Liver (tissue), 9 donors: ENCODE results near the gene CDT1. TPM values are rescaled to one million over a fixed set of nuclear protein-coding genes. Genes with fewer than 3 reads are reported as not detected.

ENCODE experiments used
- DNase-seq: peaks from one replicate; pipeline ENCODE4 v3.0.0-alpha.2; 2017; ENCODE audit warnings: low spot score
- H3K27ac ChIP-seq, 2 donors: one replicate each; pipeline ENCODE4 v1.7.0; 2013; ENCODE audit warnings: inconsistent platforms in 2 of 2, low read length in 2 of 2, control low read depth in 1 of 2, low read depth in 1 of 2, mild to moderate bottlenecking in 1 of 2
- H3K27me3 ChIP-seq, 4 donors: one replicate each; pipeline versions ENCODE4 v1.6.1 to v1.7.0; 2013; ENCODE audit warnings: low read length in 3 of 4, inconsistent platforms in 1 of 4, mild to moderate bottlenecking in 1 of 4, moderate library complexity in 1 of 4; ENCODE audit not compliant: control insufficient read depth in 4 of 4, insufficient read depth in 4 of 4
- H3K36me3 ChIP-seq, 4 donors: one replicate each; pipeline versions ENCODE4 v1.6.1 to v1.7.0; 2013; ENCODE audit warnings: low read length in 3 of 4, mild to moderate bottlenecking in 3 of 4, low read depth in 1 of 4, moderate library complexity in 1 of 4; ENCODE audit not compliant: control insufficient read depth in 4 of 4, insufficient read depth in 3 of 4
- H3K4me1 ChIP-seq, 4 donors: one replicate each; pipeline versions ENCODE4 v1.6.1 to v1.7.0; 2013; ENCODE audit warnings: low read length in 3 of 4, mild to moderate bottlenecking in 3 of 4, moderate library complexity in 1 of 4; ENCODE audit not compliant: control insufficient read depth in 4 of 4, insufficient read depth in 4 of 4
- H3K4me3 ChIP-seq, 3 donors: one replicate each; pipeline versions ENCODE4 v1.6.1 to v1.7.0; 2013; ENCODE audit warnings: low read length in 3 of 3, control low read depth in 1 of 3, low read depth in 1 of 3, mild to moderate bottlenecking in 1 of 3
- H3K9ac ChIP-seq, 2 donors: one replicate each; pipeline ENCODE4 v1.7.0; 2013; ENCODE audit warnings: low read length in 2 of 2, mild to moderate bottlenecking in 2 of 2, moderate library complexity in 2 of 2, control low read depth in 1 of 2, low read depth in 1 of 2
- H3K9me3 ChIP-seq, 4 donors: one replicate each; pipeline versions ENCODE4 v1.6.1 to v1.7.0; 2013; ENCODE audit warnings: low read length in 3 of 4; ENCODE audit not compliant: control insufficient read depth in 4 of 4
- ATF3 ChIP-seq: IDR thresholded peaks from 2 replicates; pipeline ENCODE4 v1.6.1; 2016; ENCODE audit warnings: antibody characterized with exemption
- CTCF ChIP-seq: fragments of 150-350 bp; IDR thresholded peaks from 2 replicates; pipeline ENCODE4 v1.5.1; 2017; ENCODE audit warnings: improper control_type of control experiment, low read depth, low read length; ENCODE audit not compliant: missing input control
- EGR1 ChIP-seq, 2 donors: IDR thresholded peaks; 2 replicates each; pipeline ENCODE4 v1.6.1; 2016 to 2018; ENCODE audit warnings: antibody characterized with exemption in 2 of 2, low read depth in 2 of 2
- FOXA1 ChIP-seq: IDR thresholded peaks from 2 replicates; pipeline ENCODE4 v1.6.1; 2016; ENCODE audit warnings: antibody characterized with exemption
- FOXA2 ChIP-seq: IDR thresholded peaks from 2 replicates; pipeline ENCODE4 v1.6.1; 2016; ENCODE audit warnings: antibody characterized with exemption
- GABPA ChIP-seq, 2 donors: IDR thresholded peaks in 1 of 2; conservative IDR thresholded peaks in 1 of 2; 2 replicates each; pipeline ENCODE4 v1.6.1; 2016; ENCODE audit warnings: antibody characterized with exemption in 2 of 2, mild to moderate bottlenecking in 1 of 2, moderate library complexity in 1 of 2
- HNF4A ChIP-seq, 2 donors: conservative IDR thresholded peaks; 2 replicates each; pipeline ENCODE4 v1.6.1; 2016; ENCODE audit warnings: antibody characterized with exemption in 2 of 2, mild to moderate bottlenecking in 2 of 2
- HNF4G ChIP-seq: IDR thresholded peaks from 2 replicates; pipeline ENCODE4 v1.6.1; 2016; ENCODE audit warnings: antibody characterized with exemption
- JUND ChIP-seq, 2 donors: IDR thresholded peaks; 2 replicates each; pipeline ENCODE4 v1.6.1; 2016; ENCODE audit warnings: antibody characterized with exemption in 2 of 2
- NR2F2 ChIP-seq: IDR thresholded peaks from 2 replicates; pipeline ENCODE4 v1.6.1; 2016; ENCODE audit warnings: antibody characterized with exemption
- RAD21 ChIP-seq, 2 donors: IDR thresholded peaks; 2 replicates each; pipeline ENCODE4 v1.6.1; 2016; ENCODE audit warnings: antibody characterized with exemption in 2 of 2, mild to moderate bottlenecking in 2 of 2
- RXRA ChIP-seq, 2 donors: IDR thresholded peaks; 2 replicates each; pipeline ENCODE4 v1.6.1; 2017 to 2018; ENCODE audit warnings: antibody characterized with exemption in 2 of 2, mild to moderate bottlenecking in 1 of 2
- SP1 ChIP-seq: IDR thresholded peaks from 2 replicates; pipeline ENCODE4 v1.6.1; 2018; ENCODE audit warnings: antibody characterized with exemption, mild to moderate bottlenecking
- YY1 ChIP-seq: IDR thresholded peaks from 2 replicates; pipeline ENCODE4 v1.6.1; 2016; ENCODE audit warnings: antibody characterized with exemption, mild to moderate bottlenecking
- WGBS: extraction: QIAGEN DNeasy Blood & Tissue Kit; methylation state at CpG from one replicate; pipeline ENCODE4 v1.1.7; 2013; 5-methylcytosine and 5-hydroxymethylcytosine counted together
- polyA plus RNA-seq, 2 donors: library from polyadenylated mRNA; stranded (reverse) in 1 of 2; unstranded in 1 of 2; fragments of 200-250 nt in 1 of 2; fragments of >200 nt in 1 of 2; fragmentation: Nextera tagmentation in 1 of 2; extraction: Ambion mirVana in 1 of 2; gene quantifications; one replicate each; pipeline versions ENCODE4 v1.2.1 to v1.2.3, GENCODE V29; 2013 to 2015
- total RNA-seq, 2 donors: library from RNA; depleted of rRNA; stranded (reverse); fragments of >200 nt; gene quantifications; one replicate each; pipeline ENCODE4 v1.2.3, GENCODE V29; 2014
- donor health status: healthy.
- donor health status: healthy.
- donor health status: healthy.
- donor health status: healthy.
- donor health status: healthy.

Gene CDT1
- total and polyA plus RNA-seq, 4 donors, result 0.08 to 37.6 (median 0.93) TPM

GRCh38 chr16:88783391-88784073 is 20.1 kb upstream of the CDT1 start (continued):
- TF ChIP-seq RXRA (IDR thresholded peaks at IDR 0.05) (peak in 1 of 2 donors; percentile 30), YY1 (no peak), FOXA2 (no peak), SP1 (no peak), NR2F2 (peak; percentile 39)

- Histone ChIP-seq H3K4me3 (peak overlapping the region; percentile 14 to 91 (median 57)), H3K27me3 (no peaks in the 10 kb centered on the region), H3K27ac (peak overlapping the region; percentile 50 to 90), H3K36me3 (no peaks in the 10 kb centered on the region), H3K9ac (peak overlapping the region in 1 of 2 donors; percentile 28), H3K9me3 (no peaks in the 10 kb centered on the region), H3K4me1 (peaks cover 19 to 67% (median 46%) of the 10 kb centered on the region in 4 donors)
- WGBS, result 4% methylated on average over 74 of the region's 74 CpGs
- TF ChIP-seq CTCF (peak; percentile 42), ATF3 (no peak), HNF4A (conservative IDR thresholded peaks at IDR 0.05) (no peak), RAD21 (IDR thresholded peaks at IDR 0.05) (peak; percentile 26 to 68), GABPA (IDR thresholded peaks at IDR 0.05 in 1 of 2, conservative IDR thresholded peaks at IDR 0.05 in 1 of 2) (no peak), YY1 (no peak)
- DNase-seq, result peak; percentile 76
Measured at GRCh38 chr16:88784074-88784855, 19.3 kb upstream of the CDT1 start.

- Histone ChIP-seq H3K27ac (peak overlapping the region; percentile 50 to 90), H3K9ac (peak overlapping the region in 1 of 2 donors; percentile 16), H3K9me3 (no peaks in the 10 kb centered on the region), H3K4me1 (peaks cover 14 to 62% (median 43%) of the 10 kb centered on the region in 4 donors), H3K27me3 (no peaks in the 10 kb centered on the region), H3K4me3 (peak overlapping the region; percentile 13 to 91 (median 57)), H3K36me3 (no peaks in the 10 kb centered on the region)
- under 1% methylated on average over 32 of the region's 32 CpGs for WGBS
- TF ChIP-seq GABPA (IDR thresholded peaks at IDR 0.05 in 1 of 2, conservative IDR thresholded peaks at IDR 0.05 in 1 of 2) (no peak), JUND (IDR thresholded peaks at IDR 0.05) (no peak), FOXA1 (no peak), SP1 (no peak), HNF4G (no peak), CTCF (no peak), RAD21 (IDR thresholded peaks at IDR 0.05) (no peak), RXRA (IDR thresholded peaks at IDR 0.05) (no peak), FOXA2 (no peak), NR2F2 (no peak), ATF3 (no peak), YY1 (no peak), EGR1 (IDR thresholded peaks at IDR 0.05; ENCODE audit: low read depth in 2 of 2) (no peak)
- DNase-seq, result peak; percentile 49
Measured at GRCh38 chr16:88784856-88785105, 18.8 kb upstream of the CDT1 start.
